KOPT-K1 (cell line): ENCODE data around the gene P4HB.

Source experiments
- H3K27ac ChIP-seq: fragments of 200-600 bp; sonication (generic); 2 replicates; pipeline ENCODE4 v1.5.1; 2016; ENCODE audit warnings: antibody characterized with exemption, mild to moderate bottlenecking, low read depth, low read length; ENCODE audit not compliant: poor library complexity, severe bottlenecking
- H3K36me3 ChIP-seq: fragments of 200-600 bp; sonication (generic); 2 replicates; pipeline ENCODE4 v1.5.1; 2017; ENCODE audit warnings: antibody characterized with exemption, mild to moderate bottlenecking, low read length, moderate library complexity; ENCODE audit not compliant: insufficient read depth
- H3K9me3 ChIP-seq: fragments of 200-600 bp; sonication (generic); 2 replicates; pipeline ENCODE4 v1.5.1; 2017; ENCODE audit warnings: antibody characterized with exemption, low read length, mild to moderate bottlenecking; ENCODE audit not compliant: insufficient read depth, poor library complexity, severe bottlenecking

Gene P4HB

GRCh38 chr17:81807839-81808238 lies 52.5 kb downstream of the P4HB start:
- H3K9me3 ChIP-seq: no peaks in the 10 kb centered on the region
- no peaks in the 10 kb centered on the region for H3K36me3 ChIP-seq
- H3K27ac ChIP-seq: no peak overlapping the region

GRCh38 chr17:81807210-81807719 lies 53.1 kb downstream of the P4HB start:
- H3K36me3 ChIP-seq: no peaks in the 10 kb centered on the region
- H3K27ac ChIP-seq: no peak overlapping the region
- H3K9me3 ChIP-seq: no peaks in the 10 kb centered on the region

GRCh38 chr17:81806461-81807209 lies 53.7 kb downstream of the P4HB start:
- H3K36me3 ChIP-seq: no peaks in the 10 kb centered on the region
- no peak overlapping the region for H3K27ac ChIP-seq
- H3K9me3 ChIP-seq: no peaks in the 10 kb centered on the region

- H3K27ac ChIP-seq: no peak overlapping the region
- no peaks in the 10 kb centered on the region for H3K36me3 ChIP-seq
- H3K9me3 ChIP-seq: peaks cover 7% of the 10 kb centered on the region
Measured at GRCh38 chr17:81805707-81806460, 54.5 kb downstream of the P4HB start.

GRCh38 chr17:81804559-81805399 lies 55.6 kb downstream of the P4HB start:
- Histone ChIP-seq H3K9me3 (peaks cover 9% of the 10 kb centered on the region), H3K27ac (no peak overlapping the region), H3K36me3 (no peaks in the 10 kb centered on the region)

GRCh38 chr17:81803728-81804558 lies 56.4 kb downstream of the P4HB start, which contains the start of gene GCGR:
GCGR (plus strand) TSS chr17:81804150; CDS start chr17:81809019, 4,869 bp downstream.
- Histone ChIP-seq H3K36me3 (no peaks in the 10 kb centered on the region), H3K9me3 (peaks cover 9% of the 10 kb centered on the region), H3K27ac (no peak within 1 kb of the TSS)

GRCh38 chr17:81802856-81803643 lies 57.3 kb downstream of the P4HB start:
- peaks cover 9% of the 10 kb centered on the region for H3K9me3 ChIP-seq
- no peak overlapping the region for H3K27ac ChIP-seq
- no peaks in the 10 kb centered on the region for H3K36me3 ChIP-seq

- Histone ChIP-seq H3K36me3 (no peaks in the 10 kb centered on the region), H3K9me3 (peaks cover 9% of the 10 kb centered on the region), H3K27ac (no peak overlapping the region)
Measured at GRCh38 chr17:81802048-81802758, 58.1 kb downstream of the P4HB start.

- peaks cover 9% of the 10 kb centered on the region for H3K9me3 ChIP-seq
- H3K36me3 ChIP-seq: no peaks in the 10 kb centered on the region
- no peak overlapping the region for H3K27ac ChIP-seq
Measured at GRCh38 chr17:81801327-81801726, 59.0 kb downstream of the P4HB start.

- Histone ChIP-seq H3K27ac (no peak overlapping the region), H3K36me3 (no peaks in the 10 kb centered on the region), H3K9me3 (no peaks in the 10 kb centered on the region)
Measured at GRCh38 chr17:81794509-81794908, 65.8 kb downstream of the P4HB start.

GRCh38 chr17:81794074-81794476 lies 66.3 kb downstream of the P4HB start:
- H3K27ac ChIP-seq: no peak overlapping the region
- no peaks in the 10 kb centered on the region for H3K36me3 ChIP-seq
- H3K9me3 ChIP-seq: no peaks in the 10 kb centered on the region
